Prostate gland (tissue), 2 donors: ENCODE results near the gene HCFC1. TPM values are rescaled to one million over a fixed set of nuclear protein-coding genes. Genes with fewer than 3 reads are reported as not detected.

Experiments used
- DNase-seq: peaks from one replicate; pipeline ENCODE4 v3.0.0-alpha.2; 2019; ENCODE audit warnings: low spot score
- H3K27ac ChIP-seq, 2 donors: fragments of 200-600 bp; sonication (generic); 2 replicates each; pipeline ENCODE4 v1.5.1; 2017 to 2019
- H3K27me3 ChIP-seq: fragments of 200-600 bp; sonication (generic); replicated peaks from 2 replicates; pipeline ENCODE4 v1.5.1; 2019; ENCODE audit not compliant: insufficient read depth
- H3K36me3 ChIP-seq, 2 donors: fragments of 200-600 bp; sonication (generic); 1 replicate in 1 of 2; 2 replicates in 1 of 2; pipeline versions ENCODE4 v1.5.1 to v1.8.1; 2017 to 2019
- H3K4me1 ChIP-seq: fragments of 200-600 bp; sonication (generic); replicated peaks from 2 replicates; pipeline ENCODE4 v1.5.1; 2019
- H3K4me3 ChIP-seq, 2 donors: fragments of 200-600 bp; sonication (generic); 2 replicates each; pipeline ENCODE4 v1.5.1; 2017 to 2019
- H3K9me3 ChIP-seq: fragments of 200-600 bp; sonication (generic); 2 replicates; pipeline ENCODE4 v1.5.1; 2017
- POLR2A ChIP-seq: fragments of 450-650 bp; IDR thresholded peaks from one replicate; pipeline ENCODE4 v1.6.1; 2016; ENCODE audit warnings: antibody characterized with exemption, mild to moderate bottlenecking
- POLR2AphosphoS5 ChIP-seq: sonication (generic); formaldehyde crosslinking; IDR thresholded peaks from one replicate; pipeline ENCODE4 v1.6.1; 2017; ENCODE audit warnings: antibody characterized with exemption
- whole genome bisulfite sequencing: methylation state at CpG from one replicate; pipeline ENCODE4 v1.1.5; 2018; 5-methylcytosine and 5-hydroxymethylcytosine counted together
- intact Hi-C: fragments of 100-400 bp; cut with DNase I; formaldehyde crosslinking; loops from one replicate; pipeline ENCODE4 v1.14.2; 2022
- total RNA-seq, 2 donors: library from RNA; depleted of rRNA; stranded (reverse); fragments of >200 nt; gene quantifications; one replicate each; pipeline ENCODE4 v1.1.0, GENCODE V29; 2016
- TF ChIP-seq, protein P1 (sequence below), 4 experiments: fragments of 200-600 bp in 2 of 4; fragments of 450-650 bp in 2 of 4; sonication (generic) in 2 of 4; IDR thresholded peaks; 1 replicate in 3 of 4; 2 replicates in 1 of 4; pipeline ENCODE4 v1.5.1; 2016 to 2019; ENCODE audit warnings: antibody characterized with exemption in 4 of 4, mild to moderate bottlenecking in 2 of 4, moderate library complexity in 2 of 4

Gene HCFC1
- total RNA-seq, 2 donors from 2014 or later: 67.7 to 115 TPM

DNA sequence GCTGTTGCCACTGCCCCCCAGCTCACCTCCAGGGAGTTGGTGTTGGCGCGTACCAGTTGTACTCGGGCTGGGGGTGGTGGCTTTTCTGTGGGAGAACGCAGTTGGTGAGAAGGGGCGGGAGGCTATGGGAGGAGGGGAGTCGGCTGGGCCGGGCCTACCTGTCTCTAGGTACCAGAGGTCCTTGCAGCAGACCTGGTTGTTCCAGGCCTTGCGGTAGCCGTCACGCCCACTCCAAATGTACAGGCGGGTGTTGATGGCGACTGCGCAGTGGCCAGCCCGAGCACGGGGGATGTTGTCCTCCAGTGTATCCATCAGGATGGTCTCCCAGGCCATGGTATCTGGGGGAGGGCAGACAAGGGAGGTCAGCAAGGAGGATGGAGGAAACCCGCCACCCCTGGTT is 11.5 kb downstream of the HCFC1 start:
- WGBS: 87% methylated on average over 14 of the region's 16 CpGs
- Histone ChIP-seq H3K36me3 (no peaks in the 10 kb centered on the region), H3K27ac (no peak overlapping the region), H3K9me3 (no peaks in the 10 kb centered on the region), H3K4me3 (no peak overlapping the region), H3K4me1 (no peaks in the 10 kb centered on the region), H3K27me3 (no peaks in the 10 kb centered on the region)
- intact Hi-C loops: no loop called here
- TF ChIP-seq POLR2AphosphoS5 (no peak), POLR2A (no peak)
- TF ChIP-seq, protein P1, sequence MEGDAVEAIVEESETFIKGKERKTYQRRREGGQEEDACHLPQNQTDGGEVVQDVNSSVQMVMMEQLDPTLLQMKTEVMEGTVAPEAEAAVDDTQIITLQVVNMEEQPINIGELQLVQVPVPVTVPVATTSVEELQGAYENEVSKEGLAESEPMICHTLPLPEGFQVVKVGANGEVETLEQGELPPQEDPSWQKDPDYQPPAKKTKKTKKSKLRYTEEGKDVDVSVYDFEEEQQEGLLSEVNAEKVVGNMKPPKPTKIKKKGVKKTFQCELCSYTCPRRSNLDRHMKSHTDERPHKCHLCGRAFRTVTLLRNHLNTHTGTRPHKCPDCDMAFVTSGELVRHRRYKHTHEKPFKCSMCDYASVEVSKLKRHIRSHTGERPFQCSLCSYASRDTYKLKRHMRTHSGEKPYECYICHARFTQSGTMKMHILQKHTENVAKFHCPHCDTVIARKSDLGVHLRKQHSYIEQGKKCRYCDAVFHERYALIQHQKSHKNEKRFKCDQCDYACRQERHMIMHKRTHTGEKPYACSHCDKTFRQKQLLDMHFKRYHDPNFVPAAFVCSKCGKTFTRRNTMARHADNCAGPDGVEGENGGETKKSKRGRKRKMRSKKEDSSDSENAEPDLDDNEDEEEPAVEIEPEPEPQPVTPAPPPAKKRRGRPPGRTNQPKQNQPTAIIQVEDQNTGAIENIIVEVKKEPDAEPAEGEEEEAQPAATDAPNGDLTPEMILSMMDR (IDR thresholded peaks at IDR 0.05): no peak
- no peak for DNase-seq

DNA sequence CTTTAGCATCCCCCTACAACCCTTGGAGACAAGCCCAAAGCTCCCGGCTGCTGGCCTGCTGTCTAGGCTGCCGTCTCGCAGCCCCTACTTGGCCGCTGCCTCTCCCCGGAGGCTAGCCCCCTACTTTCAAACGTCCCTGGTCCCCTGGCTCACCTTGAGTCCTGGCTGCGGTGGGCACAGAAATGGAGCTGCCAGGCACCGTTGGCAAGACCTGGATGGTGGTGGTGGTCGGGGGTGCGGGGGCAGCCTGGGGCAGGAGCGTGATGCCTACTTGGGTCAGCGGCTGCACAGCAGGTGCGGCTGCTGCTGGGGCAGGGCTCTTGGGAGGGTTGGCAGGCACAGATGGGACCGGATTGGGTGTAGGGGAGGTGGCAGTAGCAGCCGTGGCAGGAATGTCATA is 12.0 kb downstream of the HCFC1 start:
- DNase-seq: no peak
- Histone ChIP-seq H3K4me3 (no peak overlapping the region), H3K4me1 (no peaks in the 10 kb centered on the region), H3K27ac (no peak overlapping the region), H3K9me3 (no peaks in the 10 kb centered on the region), H3K27me3 (no peaks in the 10 kb centered on the region), H3K36me3 (no peaks in the 10 kb centered on the region)
- no peak for TF ChIP-seq POLR2A
- TF ChIP-seq, protein P1 (IDR thresholded peaks at IDR 0.05): no peak
- TF ChIP-seq POLR2AphosphoS5: no peak
- WGBS: 72% methylated on average over 3 of the region's 15 CpGs
- intact Hi-C loops: no loop called here

DNA sequence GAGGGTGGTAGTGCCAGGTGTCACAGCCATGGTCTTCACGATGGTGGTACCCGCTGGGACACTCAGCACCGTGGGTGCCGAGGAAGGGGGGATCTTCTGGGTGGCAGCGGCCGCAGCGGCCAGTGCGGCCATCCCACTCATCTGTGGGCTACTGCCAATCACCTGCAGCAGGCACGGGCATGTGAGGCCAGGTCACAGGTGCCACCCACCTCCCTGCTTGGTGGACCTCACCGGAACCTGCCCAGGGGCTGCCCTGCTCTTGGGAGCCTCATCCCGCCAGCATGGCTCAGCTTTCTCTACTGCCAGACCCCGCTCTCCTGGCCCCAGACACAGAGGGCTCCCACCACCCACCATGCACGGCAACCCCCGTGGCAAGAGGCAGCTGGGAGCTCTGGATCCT is 13.0 kb downstream of the HCFC1 start:
- no peak for TF ChIP-seq POLR2A
- no peak for TF ChIP-seq POLR2AphosphoS5
- TF ChIP-seq, protein P1 (IDR thresholded peaks at IDR 0.05): no peak
- intact Hi-C loops: no loop called here
- H3K4me1 ChIP-seq: no peaks in the 10 kb centered on the region
- H3K27ac ChIP-seq: no peak overlapping the region
- no peaks in the 10 kb centered on the region for H3K9me3 ChIP-seq
- H3K27me3 ChIP-seq: no peaks in the 10 kb centered on the region
- no peaks in the 10 kb centered on the region for H3K36me3 ChIP-seq
- 80% methylated on average over 2 of the region's 14 CpGs for WGBS
- no peak for DNase-seq
- H3K4me3 ChIP-seq: no peak overlapping the region

DNA sequence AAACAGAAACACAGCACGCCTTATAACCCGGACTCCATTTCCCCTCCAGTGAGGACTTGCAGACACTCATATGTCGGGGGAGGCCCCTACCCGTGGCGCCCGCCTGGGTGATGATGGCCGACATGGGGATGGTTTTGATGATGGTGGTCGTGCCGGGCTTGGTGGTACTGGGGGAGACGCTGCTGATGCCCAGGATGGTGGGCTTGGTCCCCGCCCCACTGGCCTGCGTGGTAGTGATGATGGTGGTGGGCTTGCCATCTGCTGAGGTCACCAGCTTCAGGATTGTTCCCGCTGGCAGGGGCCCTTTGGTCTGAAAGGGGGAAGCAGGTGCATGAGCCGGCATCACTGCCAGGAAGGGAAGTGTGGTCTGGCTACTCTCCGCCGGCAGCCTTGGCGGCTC is 14.4 kb downstream of the HCFC1 start:
- TF ChIP-seq, protein P1 (IDR thresholded peaks at IDR 0.05): no peak
- Histone ChIP-seq H3K27ac (no peak overlapping the region), H3K4me3 (no peak overlapping the region), H3K9me3 (no peaks in the 10 kb centered on the region), H3K36me3 (no peaks in the 10 kb centered on the region), H3K27me3 (no peaks in the 10 kb centered on the region), H3K4me1 (no peaks in the 10 kb centered on the region)
- intact Hi-C loops: no loop called here
- no peak for DNase-seq
- WGBS: 67% methylated on average over 5 of the region's 17 CpGs

DNA sequence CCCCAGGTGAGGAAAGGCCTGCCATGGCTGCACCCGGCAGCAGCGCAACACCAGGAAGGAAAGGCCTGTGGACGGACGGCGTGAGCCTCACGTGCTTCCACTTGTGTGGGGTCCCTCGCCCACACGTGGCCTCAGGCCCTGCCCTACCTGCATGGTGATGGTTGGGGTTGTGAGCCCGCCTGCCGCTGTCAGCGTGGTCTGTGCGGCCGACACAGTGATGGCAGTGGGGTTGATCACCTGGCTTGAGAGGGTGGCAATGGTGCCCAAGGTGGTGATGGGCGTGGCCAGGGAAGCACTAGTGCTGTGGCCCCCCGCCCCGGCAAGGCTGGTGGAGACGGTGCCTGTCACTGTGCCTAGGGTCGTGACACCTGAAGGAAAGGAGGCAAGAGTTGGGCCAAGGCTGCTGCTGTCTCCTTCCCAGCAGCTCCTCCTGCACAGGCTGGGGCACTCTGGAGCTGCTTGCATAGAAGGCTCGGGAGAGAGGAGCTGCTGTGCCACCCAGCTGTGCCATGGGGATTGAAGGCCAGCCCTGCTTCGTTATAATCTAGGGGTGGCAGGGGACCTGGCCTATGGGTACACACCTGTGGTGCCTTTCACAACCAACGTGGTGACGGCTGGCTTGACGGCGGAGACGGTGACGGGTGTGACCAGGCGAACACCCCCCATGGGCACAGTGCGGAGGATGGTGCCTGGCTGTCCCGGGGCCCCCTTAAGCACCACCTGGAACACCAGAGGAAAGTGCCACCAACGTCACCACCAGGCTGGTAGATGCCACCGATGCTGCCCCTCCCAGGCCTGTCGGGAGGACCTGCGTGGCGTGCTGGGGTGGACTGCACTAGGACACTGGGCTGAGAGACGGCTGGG is 15.3 kb downstream of the HCFC1 start:
- Histone ChIP-seq H3K36me3 (no peaks in the 10 kb centered on the region), H3K27ac (no peak overlapping the region), H3K4me1 (no peaks in the 10 kb centered on the region), H3K4me3 (no peak overlapping the region), H3K27me3 (no peaks in the 10 kb centered on the region), H3K9me3 (no peaks in the 10 kb centered on the region)
- WGBS: 78% methylated on average over 10 of the region's 35 CpGs
- intact Hi-C loops: no loop called here
- TF ChIP-seq, protein P1 (IDR thresholded peaks at IDR 0.05): no peak
- TF ChIP-seq POLR2AphosphoS5 (no peak), POLR2A (no peak)
- DNase-seq: no peak
